ENCODE data around the gene TRIM26. TPM values are rescaled to one million over a fixed set of nuclear protein-coding genes. Genes with fewer than 3 reads are reported as not detected.

The TRIM26 gene
- total RNA-seq, 2 donors from 2014 or later = 36.0 to 36.1 TPM

DNA sequence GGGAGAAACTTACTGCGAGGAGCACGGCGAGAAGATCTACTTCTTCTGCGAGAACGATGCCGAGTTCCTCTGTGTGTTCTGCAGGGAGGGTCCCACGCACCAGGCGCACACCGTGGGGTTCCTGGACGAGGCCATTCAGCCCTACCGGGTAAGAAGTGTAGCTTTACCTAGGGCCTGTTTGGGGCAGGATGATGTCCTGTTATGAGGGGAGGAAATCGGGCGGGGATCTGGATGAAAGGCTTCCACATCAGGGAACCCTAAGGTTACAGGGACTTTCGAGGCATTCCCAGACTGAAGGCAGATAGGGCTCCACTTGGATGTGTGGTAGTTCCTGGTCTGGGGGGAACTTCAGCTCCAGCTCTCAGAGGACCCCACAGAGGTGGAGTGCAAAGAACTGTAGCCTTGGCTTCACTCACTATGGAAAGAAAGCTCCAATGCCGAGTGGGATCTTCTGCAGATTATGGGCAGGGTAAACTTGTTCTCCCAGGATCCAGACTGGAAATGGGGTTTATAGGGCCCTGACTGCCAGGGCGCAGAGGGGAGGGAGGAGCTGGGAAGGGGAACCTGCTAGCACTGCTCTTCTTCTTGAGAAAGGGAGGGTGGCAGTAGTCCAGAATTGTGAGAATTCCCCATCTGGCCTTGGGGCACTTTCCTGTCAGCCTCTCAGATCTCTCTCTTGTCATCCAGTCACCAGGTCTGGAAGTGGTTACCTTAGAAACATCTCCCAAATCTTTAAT is 49.1 kb downstream of the TRIM26 start:
- Histone ChIP-seq H3K27ac (no peak overlapping the region), H3K36me3 (no peaks in the 10 kb centered on the region), H3K4me3 (no peak overlapping the region), H3K4me1 (ENCODE audit: control insufficient read depth in 1 of 2, low read depth in 2 of 2) (no peaks in the 10 kb centered on the region), H3K9me3 (no peaks in the 10 kb centered on the region), H3K27me3 (replicated peaks; ENCODE audit: insufficient read depth) (no peaks in the 10 kb centered on the region)
- TF ChIP-seq, protein P1, sequence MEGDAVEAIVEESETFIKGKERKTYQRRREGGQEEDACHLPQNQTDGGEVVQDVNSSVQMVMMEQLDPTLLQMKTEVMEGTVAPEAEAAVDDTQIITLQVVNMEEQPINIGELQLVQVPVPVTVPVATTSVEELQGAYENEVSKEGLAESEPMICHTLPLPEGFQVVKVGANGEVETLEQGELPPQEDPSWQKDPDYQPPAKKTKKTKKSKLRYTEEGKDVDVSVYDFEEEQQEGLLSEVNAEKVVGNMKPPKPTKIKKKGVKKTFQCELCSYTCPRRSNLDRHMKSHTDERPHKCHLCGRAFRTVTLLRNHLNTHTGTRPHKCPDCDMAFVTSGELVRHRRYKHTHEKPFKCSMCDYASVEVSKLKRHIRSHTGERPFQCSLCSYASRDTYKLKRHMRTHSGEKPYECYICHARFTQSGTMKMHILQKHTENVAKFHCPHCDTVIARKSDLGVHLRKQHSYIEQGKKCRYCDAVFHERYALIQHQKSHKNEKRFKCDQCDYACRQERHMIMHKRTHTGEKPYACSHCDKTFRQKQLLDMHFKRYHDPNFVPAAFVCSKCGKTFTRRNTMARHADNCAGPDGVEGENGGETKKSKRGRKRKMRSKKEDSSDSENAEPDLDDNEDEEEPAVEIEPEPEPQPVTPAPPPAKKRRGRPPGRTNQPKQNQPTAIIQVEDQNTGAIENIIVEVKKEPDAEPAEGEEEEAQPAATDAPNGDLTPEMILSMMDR (IDR thresholded peaks at IDR 0.05) = no peak
- DNase-seq (ENCODE audit: low spot score) = no peak
- no peak for ATAC-seq (ENCODE audit: insufficient number of reproducible peaks, low FRiP score, low read depth)

DNA sequence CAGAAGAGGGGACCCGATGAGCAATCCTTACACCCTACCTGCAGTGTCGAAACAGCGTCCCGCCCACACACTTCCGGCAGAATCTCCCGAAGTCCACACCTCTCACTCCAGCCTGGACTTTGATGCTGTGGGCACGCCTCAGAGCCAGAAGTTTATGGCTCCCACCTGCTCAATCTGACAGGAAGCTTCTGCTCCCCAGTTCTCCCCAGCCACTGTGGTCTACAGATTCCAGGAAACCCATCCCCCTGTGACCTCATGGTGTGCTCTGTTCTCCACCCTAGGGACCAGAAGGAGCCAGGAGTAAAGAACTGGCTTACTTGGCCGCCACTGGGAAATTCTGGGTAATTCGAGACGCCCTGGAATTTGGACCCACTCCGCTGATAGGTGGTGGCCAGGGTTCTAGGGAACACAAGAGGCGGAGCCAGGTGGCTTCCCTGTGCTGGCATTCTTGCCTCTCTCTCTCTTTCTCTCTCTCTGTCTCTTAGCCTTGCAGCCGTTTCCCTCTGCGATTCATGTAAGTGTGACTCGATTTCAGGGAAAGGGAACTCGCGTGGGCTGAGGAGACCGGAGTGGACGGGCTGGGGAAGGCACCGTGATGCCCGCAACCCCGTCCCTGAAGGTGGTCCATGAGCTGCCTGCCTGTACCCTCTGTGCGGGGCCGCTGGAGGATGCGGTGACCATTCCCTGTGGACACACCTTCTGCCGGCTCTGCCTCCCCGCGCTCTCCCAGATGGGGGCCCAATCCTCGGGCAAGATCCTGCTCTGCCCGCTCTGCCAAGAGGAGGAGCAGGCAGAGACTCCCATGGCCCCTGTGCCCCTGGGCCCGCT is 49.9 kb downstream of the TRIM26 start, which contains the start of gene TRIM15:
TSS of gene TRIM15 (plus strand) at position 457 of the 828 bp plus-strand sequence. CDS start at position 596, 139 bp downstream.
- Histone ChIP-seq H3K9me3 (no peaks in the 10 kb centered on the region), H3K27ac (no peak within 1 kb of the TSS), H3K4me3 (no peak within 1 kb of the TSS), H3K27me3 (replicated peaks; ENCODE audit: insufficient read depth) (no peaks in the 10 kb centered on the region), H3K4me1 (ENCODE audit: control insufficient read depth in 1 of 2, low read depth in 2 of 2) (no peaks in the 10 kb centered on the region), H3K36me3 (no peaks in the 10 kb centered on the region)
- ATAC-seq (ENCODE audit: insufficient number of reproducible peaks, low FRiP score, low read depth) = peak; percentile 29
- no peak for DNase-seq (ENCODE audit: low spot score)
- TF ChIP-seq, protein P1 (IDR thresholded peaks at IDR 0.05) = no peak

DNA sequence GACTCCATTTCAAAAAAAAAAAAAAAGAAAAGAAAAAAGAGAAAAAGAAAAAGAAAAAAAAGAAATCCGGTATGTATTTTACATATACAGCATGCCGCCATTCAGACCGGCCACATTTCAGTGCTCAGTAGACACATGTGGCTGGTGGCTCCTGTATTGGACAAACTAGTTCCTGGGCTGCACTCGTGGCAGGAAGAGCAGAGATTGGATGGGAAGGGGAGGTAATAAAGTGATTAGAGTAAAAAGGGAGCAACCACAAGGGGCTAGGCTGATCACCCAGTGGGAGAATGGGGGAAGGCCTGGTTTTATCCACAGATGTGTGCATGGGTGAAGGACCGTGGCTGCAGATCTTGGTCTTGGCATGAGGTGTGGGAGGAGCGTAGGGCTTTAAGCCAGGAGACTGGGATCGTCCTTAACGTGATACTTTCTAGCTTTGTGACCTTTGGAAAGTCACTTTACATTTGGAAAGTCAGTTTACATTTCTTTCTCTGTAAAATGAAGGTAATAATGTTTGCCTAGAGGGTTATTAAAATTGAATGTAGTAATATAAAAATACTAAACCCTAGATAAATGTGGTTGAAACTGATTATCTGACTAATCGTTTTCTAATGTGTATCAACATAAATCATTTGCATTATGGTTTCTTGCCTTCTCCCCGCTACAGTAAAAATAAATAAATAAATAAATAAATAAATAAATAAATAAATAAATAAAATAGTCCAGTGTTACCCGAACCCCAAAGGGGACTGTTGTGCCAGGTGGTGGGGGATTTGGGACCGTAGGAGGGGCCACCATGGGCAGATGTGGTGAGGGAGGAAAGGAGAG is 50.7 kb downstream of the TRIM26 start:
- Histone ChIP-seq H3K9me3 (no peaks in the 10 kb centered on the region), H3K4me3 (no peak overlapping the region), H3K4me1 (ENCODE audit: control insufficient read depth in 1 of 2, low read depth in 2 of 2) (no peaks in the 10 kb centered on the region), H3K36me3 (no peaks in the 10 kb centered on the region), H3K27ac (no peak overlapping the region), H3K27me3 (replicated peaks; ENCODE audit: insufficient read depth) (no peaks in the 10 kb centered on the region)
- ATAC-seq (ENCODE audit: insufficient number of reproducible peaks, low FRiP score, low read depth) (no peak), DNase-seq (ENCODE audit: low spot score) (no peak)
- TF ChIP-seq, protein P1 (IDR thresholded peaks at IDR 0.05) = no peak

DNA sequence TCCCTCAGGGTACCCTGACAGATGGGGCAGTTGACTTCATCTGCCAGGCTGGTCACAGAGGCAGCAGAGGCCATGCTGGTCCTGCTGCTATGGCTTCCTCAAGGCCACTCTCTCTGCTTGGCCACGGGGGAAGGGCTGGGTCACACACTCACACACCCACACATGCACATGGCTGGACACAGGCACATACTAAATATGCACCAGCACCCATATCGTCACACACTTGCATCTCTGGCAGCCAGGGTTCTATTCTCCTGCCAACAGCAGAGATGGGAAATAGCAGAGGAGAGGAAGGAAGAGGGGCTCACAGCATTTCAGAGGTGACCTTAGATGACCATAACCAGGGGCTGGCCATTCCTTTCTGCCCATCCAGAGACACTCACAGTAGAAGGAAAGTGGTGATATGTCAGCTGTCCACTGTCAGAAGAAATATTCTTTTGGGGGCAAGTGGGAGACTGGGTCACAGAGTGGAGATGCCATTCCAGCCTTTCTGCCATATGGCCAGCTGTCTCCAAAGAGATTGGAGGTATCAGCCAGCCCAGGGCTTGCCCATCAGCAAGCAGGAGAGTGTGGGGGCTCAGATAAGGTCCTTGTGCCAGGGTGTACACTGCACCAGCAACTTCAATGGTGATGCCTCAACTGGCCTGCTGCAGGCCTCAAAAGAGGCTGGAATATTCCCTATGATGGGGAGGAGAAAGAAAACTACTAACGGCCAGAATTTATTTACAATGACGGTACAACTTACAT is 52.2 kb downstream of the TRIM26 start, which contains the start of gene TRIM10:
TSS of gene TRIM10 (minus strand) at position 427 of the 747 bp plus-strand sequence. CDS start at position 74, 353 bp downstream.
- Histone ChIP-seq H3K27ac (no peak within 1 kb of the TSS), H3K9me3 (no peaks in the 10 kb centered on the region), H3K36me3 (no peaks in the 10 kb centered on the region), H3K27me3 (replicated peaks; ENCODE audit: insufficient read depth) (no peaks in the 10 kb centered on the region), H3K4me3 (no peak within 1 kb of the TSS), H3K4me1 (ENCODE audit: control insufficient read depth in 1 of 2, low read depth in 2 of 2) (no peaks in the 10 kb centered on the region)
- DNase-seq (ENCODE audit: low spot score) = no peak
- no peak for ATAC-seq (ENCODE audit: insufficient number of reproducible peaks, low FRiP score, low read depth)
- TF ChIP-seq, protein P1 (IDR thresholded peaks at IDR 0.05) = no peak
